GM10248 (cell line): ENCODE measurements around the gene ARHGAP35.

Experiments used
- CTCF ChIA-PET: fragments of 300-600 bp; sonication (Branson Sonifier 250); formaldehyde crosslinking; extraction: SDS; loops from one replicate; lab custom pipeline; 2021; ENCODE audit warnings: antibody characterized with exemption; lab: Yijun Ruan, JAX
- POLR2A ChIA-PET: fragments of 350-650 bp; sonication (Branson Sonifier 250); formaldehyde crosslinking; extraction: SDS; loops from one replicate; lab custom pipeline; 2020; ENCODE audit warnings: antibody characterized with exemption; lab: Yijun Ruan, JAX
- DNase-seq: peaks from one replicate; pipeline ENCODE4 v3.0.0; 2012; ENCODE audit errors: extremely low spot score
- CTCF ChIP-seq: IDR thresholded peaks from 2 replicates; pipeline ENCODE4 v1.5.1; 2012; ENCODE audit warnings: mild to moderate bottlenecking, low read depth; ENCODE audit errors: extremely low read depth, missing control alignments, control extremely low read depth

The ARHGAP35 gene

GRCh38 chr19:46860125-46860845 is 512 bp upstream of the ARHGAP35 start:
- CTCF ChIA-PET: interaction anchor here (0.7 to 1.5 kb wide), 2 partner anchors 130 to 1047 kb away, joined by 4 read pairs; no protein-coding TSS in a partner anchor
- no peak for TF ChIP-seq CTCF
- peak; percentile 94 for DNase-seq
- POLR2A ChIA-PET: interaction anchor here (0.6 kb wide), 2 partner anchors 25 to 282 kb away, joined by 3 to 5 read pairs; no protein-coding TSS in a partner anchor

GRCh38 chr19:46861691-46862502 is 1.1 kb downstream of the ARHGAP35 start:
- ChIA-PET POLR2A (interaction anchor here (0.6 to 0.7 kb wide), 2 partner anchors 98 to 362 kb away, joined by 3 to 4 read pairs; no protein-coding TSS in a partner anchor), CTCF (interaction anchor here (0.6 to 2.3 kb wide), 6 partner anchors 10 to 129 kb away, joined by 3 to 7 read pairs (median 3); partner anchors contain the start of gene AP2S1)
- DNase-seq: no peak
- TF ChIP-seq CTCF: no peak

- no peak for DNase-seq
- POLR2A ChIA-PET: interaction anchor here (0.7 kb wide), 1 partner anchor 97 kb away, joined by 3 read pairs; no protein-coding TSS in a partner anchor
- CTCF ChIA-PET: interaction anchor here (1.1 to 2.3 kb wide), 5 partner anchors 11 to 128 kb away, joined by 3 to 7 read pairs (median 3); partner anchors contain the start of gene AP2S1
These were observed 1.7 kb downstream of the ARHGAP35 start for GRCh38 chr19:46862503-46862834.

GRCh38 chr19:46862974-46863632 is 2.3 kb downstream of the ARHGAP35 start:
- CTCF ChIA-PET: interaction anchor here (1.1 to 2.3 kb wide), 4 partner anchors 11 to 128 kb away, joined by 3 to 7 read pairs (median 4); partner anchors contain the start of gene AP2S1
- POLR2A ChIA-PET: interaction anchor here (0.7 kb wide), 1 partner anchor 96 kb away, joined by 3 read pairs; no protein-coding TSS in a partner anchor
- TF ChIP-seq CTCF: no peak
- no peak for DNase-seq

More at GRCh38 chr19:46862503-46862834, 1.7 kb downstream of the ARHGAP35 start:
- TF ChIP-seq CTCF: no peak

GRCh38 chr19:46863818-46864629 is 3.2 kb downstream of the ARHGAP35 start:
- POLR2A ChIA-PET: no interaction called here
- DNase-seq: no peak
- CTCF ChIA-PET: interaction anchor here (1.4 to 2.3 kb wide), 2 partner anchors 74 to 127 kb away, joined by 3 to 7 read pairs; no protein-coding TSS in a partner anchor
- TF ChIP-seq CTCF: no peak
